Adrenal gland (tissue), 12 donors: ENCODE measurements around the gene PGLYRP1. TPM values are rescaled to one million over a fixed set of nuclear protein-coding genes. Genes with fewer than 3 reads are reported as not detected.

ENCODE experiments used
- DNase-seq, 7 donors: peaks; one replicate each; pipeline ENCODE4 v3.0.0-alpha.2; 2019 to 2020
- H3K27ac ChIP-seq, 5 donors: fragments of 200-600 bp; sonication (generic) in 4 of 5; 1 replicate in 3 of 5; 2 replicates in 2 of 5; pipeline versions ENCODE4 v1.5.1 to v1.8.0; 2016 to 2020; ENCODE audit warnings: mild to moderate bottlenecking in 1 of 5
- H3K27me3 ChIP-seq: fragments of 200-600 bp; 2 replicates; pipeline ENCODE4 v1.8.0; 2021
- H3K36me3 ChIP-seq, 2 donors: fragments of 200-600 bp; replicated peaks in 1 of 2; 1 replicate in 1 of 2; 2 replicates in 1 of 2; pipeline versions ENCODE4 v1.5.1 to v1.8.0; 2018 to 2022
- H3K4me1 ChIP-seq, 2 donors: fragments of 200-600 bp; replicated peaks in 1 of 2; 1 replicate in 1 of 2; 2 replicates in 1 of 2; pipeline versions ENCODE4 v1.5.1 to v1.8.0; 2018 to 2021
- H3K4me3 ChIP-seq, 4 donors: fragments of 200-600 bp; sonication (generic) in 3 of 4; one replicate each; pipeline ENCODE4 v1.5.1; 2016 to 2018
- H3K9me3 ChIP-seq, 3 donors: fragments of 200-600 bp; sonication (generic) in 1 of 3; replicated peaks in 1 of 3; 1 replicate in 2 of 3; 2 replicates in 1 of 3; pipeline versions ENCODE4 v1.5.1 to v1.8.0; 2016 to 2021
- POLR2A ChIP-seq, 2 donors: fragments of 450-650 bp; IDR thresholded peaks; one replicate each; pipeline ENCODE4 v1.6.1; 2017; ENCODE audit warnings: antibody characterized with exemption in 2 of 2, mild to moderate bottlenecking in 2 of 2, moderate library complexity in 1 of 2
- WGBS, 4 donors: extraction: QIAGEN DNeasy Blood & Tissue Kit in 2 of 4; methylation state at CpG; one replicate each; pipeline versions ENCODE4 v1.1.5 to v1.1.7; 2013 to 2017; 5-methylcytosine and 5-hydroxymethylcytosine counted together
- intact Hi-C, 2 donors: fragments of 100-400 bp; cut with DNase I; formaldehyde crosslinking; loops; one replicate each; pipeline versions ENCODE4 v1.14.1 to v1.15.0; 2022 to 2023
- polyA plus RNA-seq, 3 donors: library from polyadenylated mRNA; stranded (reverse); fragments of 200-250 nt in 2 of 3; fragments of 350-450 nt in 1 of 3; fragmentation: Illumina TruSeq in 1 of 3; extraction: RNeasy Lipid Tissue Mini Kit (QIAGEN cat#74804) in 1 of 3; gene quantifications; one replicate each; pipeline ENCODE4 v1.2.3, GENCODE V29; 2013 to 2014
- total RNA-seq, 9 donors: library from RNA; depleted of rRNA in 4 of 9; stranded (reverse); fragments of >200 nt in 4 of 9; fragments of 120-200 nt in 1 of 9; fragmentation: NEBNext Ultra II Directional in 1 of 9; extraction: Animal tissue kit (Norgen Biotek cat#: 25700) in 1 of 9; gene quantifications; one replicate each; pipeline versions ENCODE4 v1.1.0 to v1.2.4, GENCODE V29; 2013 to 2023
- TF ChIP-seq, protein P1 (sequence below), 6 experiments: fragments of 450-650 bp in 4 of 6; fragments of 200-600 bp in 2 of 6; sonication (generic) in 1 of 6; IDR thresholded peaks; 1 replicate in 5 of 6; 2 replicates in 1 of 6; pipeline versions ENCODE4 v1.5.1 to v1.8.0; 2016 to 2021; ENCODE audit warnings: antibody characterized with exemption in 6 of 6, mild to moderate bottlenecking in 2 of 6, moderate library complexity in 1 of 6
- donor health status: healthy with polysubstance abuse.
- donor health status: Bipolar disorder and iron deficiency.
- donor health status: DM: yes; HTN: yes; CAD: no.
- donor health status: DM: no; HTN: no; CAD: no.
- donor health status: DM: no; HTN: no; CAD: no.
- donor health status: DM: yes; HTN: yes; CAD: no.

PGLYRP1 gene
- total and polyA plus RNA-seq, 12 donors = 0.17 TPM; not detected in 10

DNA sequence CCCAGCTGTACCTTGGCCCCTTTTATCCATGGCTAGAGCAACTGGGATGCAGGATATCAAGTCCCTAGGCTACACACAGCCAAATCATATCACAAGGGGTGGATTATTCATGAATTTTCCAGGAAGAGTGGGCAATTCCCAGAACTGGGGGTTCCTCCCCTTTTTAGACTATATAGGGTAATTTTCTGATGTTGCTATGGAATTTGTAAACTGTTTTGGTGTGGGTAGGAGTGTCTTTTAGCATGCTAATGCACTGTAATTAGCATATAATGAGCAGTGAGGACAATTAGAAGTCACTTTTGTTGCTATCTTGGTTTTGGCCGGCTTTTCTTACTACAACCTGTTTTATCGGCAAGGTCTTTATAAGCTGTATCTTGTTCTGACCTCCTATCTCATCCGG is 35.9 kb upstream of the PGLYRP1 start:
- no peak overlapping the region for H3K4me3 ChIP-seq
- intact Hi-C loops = no loop called here
- 89 to 95% (median 92%) methylated on average over 3 of the region's 3 CpGs for WGBS, 4 donors
- no peak for DNase-seq
- no peaks in the 10 kb centered on the region for H3K27me3 ChIP-seq
- no peak overlapping the region for H3K27ac ChIP-seq
- no peaks in the 10 kb centered on the region for H3K4me1 ChIP-seq
- TF ChIP-seq POLR2A (IDR thresholded peaks at IDR 0.05) = no peak
- TF ChIP-seq, protein P1, sequence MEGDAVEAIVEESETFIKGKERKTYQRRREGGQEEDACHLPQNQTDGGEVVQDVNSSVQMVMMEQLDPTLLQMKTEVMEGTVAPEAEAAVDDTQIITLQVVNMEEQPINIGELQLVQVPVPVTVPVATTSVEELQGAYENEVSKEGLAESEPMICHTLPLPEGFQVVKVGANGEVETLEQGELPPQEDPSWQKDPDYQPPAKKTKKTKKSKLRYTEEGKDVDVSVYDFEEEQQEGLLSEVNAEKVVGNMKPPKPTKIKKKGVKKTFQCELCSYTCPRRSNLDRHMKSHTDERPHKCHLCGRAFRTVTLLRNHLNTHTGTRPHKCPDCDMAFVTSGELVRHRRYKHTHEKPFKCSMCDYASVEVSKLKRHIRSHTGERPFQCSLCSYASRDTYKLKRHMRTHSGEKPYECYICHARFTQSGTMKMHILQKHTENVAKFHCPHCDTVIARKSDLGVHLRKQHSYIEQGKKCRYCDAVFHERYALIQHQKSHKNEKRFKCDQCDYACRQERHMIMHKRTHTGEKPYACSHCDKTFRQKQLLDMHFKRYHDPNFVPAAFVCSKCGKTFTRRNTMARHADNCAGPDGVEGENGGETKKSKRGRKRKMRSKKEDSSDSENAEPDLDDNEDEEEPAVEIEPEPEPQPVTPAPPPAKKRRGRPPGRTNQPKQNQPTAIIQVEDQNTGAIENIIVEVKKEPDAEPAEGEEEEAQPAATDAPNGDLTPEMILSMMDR (IDR thresholded peaks at IDR 0.05) = no peak
- no peaks in the 10 kb centered on the region for H3K36me3 ChIP-seq
- H3K9me3 ChIP-seq = no peaks in the 10 kb centered on the region

DNA sequence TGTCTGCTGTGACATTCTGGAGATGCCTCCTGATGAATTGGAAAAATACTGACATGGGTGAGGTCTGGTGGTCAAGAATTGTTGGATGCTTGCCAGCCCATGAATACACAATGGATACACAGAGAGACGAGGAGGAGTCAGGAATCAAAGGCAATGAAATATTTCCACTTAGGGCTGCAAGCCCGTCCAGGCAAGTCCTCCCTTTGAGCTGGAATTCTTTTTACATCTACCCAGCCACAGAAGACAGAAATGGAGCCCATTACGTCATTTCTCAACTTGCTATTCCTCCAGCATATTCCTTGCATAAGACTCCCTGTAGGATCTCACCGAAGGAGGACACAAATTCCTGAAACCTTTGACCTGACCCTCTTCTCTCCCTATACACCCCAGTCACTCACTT is 33.7 kb upstream of the PGLYRP1 start:
- Histone ChIP-seq H3K4me1 (no peaks in the 10 kb centered on the region), H3K27me3 (no peaks in the 10 kb centered on the region), H3K27ac (no peak overlapping the region), H3K36me3 (no peaks in the 10 kb centered on the region), H3K4me3 (no peak overlapping the region), H3K9me3 (no peaks in the 10 kb centered on the region)
- WGBS, 4 donors = 51 to 61% (median 56%) methylated on average over 4 of the region's 4 CpGs
- TF ChIP-seq POLR2A (IDR thresholded peaks at IDR 0.05) = no peak
- TF ChIP-seq, protein P1 (IDR thresholded peaks at IDR 0.05) = no peak
- DNase-seq = no peak
- intact Hi-C loops = no loop called here

DNA sequence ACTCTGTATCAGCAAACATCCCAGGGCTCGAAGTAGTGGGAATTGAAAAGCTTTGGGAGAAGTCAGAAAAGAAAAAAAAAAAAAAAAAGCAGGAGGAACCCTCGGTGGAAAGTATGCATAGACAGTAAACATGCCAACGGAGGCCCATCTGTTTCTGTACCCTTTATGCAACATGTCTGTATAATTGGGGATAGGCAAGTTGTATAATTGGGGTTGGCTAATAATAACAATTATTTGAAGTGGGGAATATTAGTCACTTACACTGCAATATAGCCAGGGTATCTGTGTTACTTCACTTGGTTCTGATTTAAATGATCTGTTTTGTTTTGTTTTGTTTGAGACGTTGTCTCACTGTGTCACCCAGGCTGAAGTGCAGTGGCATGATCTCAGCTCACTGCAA is 30.0 kb upstream of the PGLYRP1 start:
- Histone ChIP-seq H3K27me3 (no peaks in the 10 kb centered on the region), H3K27ac (no peak overlapping the region), H3K4me3 (no peak overlapping the region), H3K36me3 (no peaks in the 10 kb centered on the region), H3K4me1 (no peaks in the 10 kb centered on the region), H3K9me3 (no peaks in the 10 kb centered on the region)
- WGBS, 4 donors = 53 to 62% (median 55%) methylated on average over 4 of the region's 4 CpGs
- no peak for DNase-seq
- intact Hi-C loops = no loop called here
- TF ChIP-seq, protein P1 (IDR thresholded peaks at IDR 0.05) = no peak
- TF ChIP-seq POLR2A (IDR thresholded peaks at IDR 0.05) = no peak

DNA sequence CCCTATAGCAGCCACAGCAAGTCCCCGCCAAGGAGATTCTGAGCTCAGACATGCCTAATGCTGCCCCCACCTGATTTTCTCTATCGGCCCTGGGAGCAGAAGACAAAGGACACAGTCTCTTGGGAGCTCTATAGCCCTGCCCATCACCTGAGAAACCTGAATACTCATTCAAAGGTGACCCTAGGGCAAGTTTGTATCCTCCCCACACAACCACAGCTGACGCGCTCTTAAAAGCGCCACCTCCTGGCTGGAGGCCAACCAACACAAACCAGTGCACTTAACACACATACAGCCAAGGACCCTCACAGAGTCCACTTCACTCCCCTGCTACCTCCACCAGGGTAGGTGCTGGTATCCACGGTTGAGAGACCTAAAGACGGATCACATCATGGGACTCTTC is 26.7 kb upstream of the PGLYRP1 start:
- no peak overlapping the region for H3K27ac ChIP-seq
- intact Hi-C loops = no loop called here
- H3K4me1 ChIP-seq = no peaks in the 10 kb centered on the region
- H3K4me3 ChIP-seq = no peak overlapping the region
- TF ChIP-seq, protein P1 (IDR thresholded peaks at IDR 0.05) = no peak
- TF ChIP-seq POLR2A (IDR thresholded peaks at IDR 0.05) = no peak
- H3K36me3 ChIP-seq = no peaks in the 10 kb centered on the region
- H3K27me3 ChIP-seq = peaks cover 6% of the 10 kb centered on the region
- no peak for DNase-seq
- 29 to 59% (median 46%) methylated on average over 5 to 7 of the region's 7 CpGs for WGBS, 4 donors
- no peaks in the 10 kb centered on the region for H3K9me3 ChIP-seq
